PC-3 (cell line): ENCODE data around the gene RASAL2. TPM values are rescaled to one million over a fixed set of nuclear protein-coding genes. Genes with fewer than 3 reads are reported as not detected.
"Not testable (repeated sequence)": the region's sequence is repeated elsewhere in the genome, so short reads cannot be mapped to it uniquely, and the experiment has no call there.

ENCODE experiments used
- ATAC-seq: fragments of 200-7000 bp; cut with Tn5 transposase; 2 replicates; pipeline ENCODE4 v1.9.1; 2020; ENCODE audit warnings: mild to moderate bottlenecking, moderate library complexity
- BruUV-seq: library from RNA; stranded (reverse); fragments of 400-500 nt; replicated peaks from 2 replicates; lab custom pipeline; 2021; lab: Mats Ljungman, UMichigan
- CTCF ChIA-PET: fragments of 300-600 bp; sonication (Branson Sonifier 250); formaldehyde crosslinking; loops from one replicate; lab custom pipeline; 2022; ENCODE audit warnings: antibody characterized with exemption; lab: Charles Lee
- POLR2A ChIA-PET: fragments of 300-600 bp; sonication (Branson Sonifier 250); formaldehyde crosslinking; loops from one replicate; lab custom pipeline; 2022; ENCODE audit warnings: antibody characterized with exemption; ENCODE audit not compliant: unreplicated experiment; lab: Charles Lee
- DNase-seq: peaks from one replicate; pipeline ENCODE4 v3.0.0-alpha.2; 2015
- H2AFZ ChIP-seq: fragments of 300-600 bp; sonication (generic); 2 replicates; pipeline ENCODE4 v1.6.0; 2016; ENCODE audit warnings: antibody characterized with exemption, low read length
- H3F3A ChIP-seq: fragments of 300-600 bp; sonication (generic); one replicate; pipeline ENCODE4 v1.6.0; 2017; ENCODE audit warnings: antibody characterized with exemption, low read length, control low read depth, mild to moderate bottlenecking; ENCODE audit not compliant: unreplicated experiment
- H3K27ac ChIP-seq: fragments of 300-600 bp; sonication (generic); 2 replicates; pipeline ENCODE4 v1.5.1; 2016; ENCODE audit warnings: mild to moderate bottlenecking, low read length
- H3K27me3 ChIP-seq: fragments of 300-600 bp; sonication (generic); 2 replicates; pipeline ENCODE4 v1.6.1; 2016; ENCODE audit warnings: low read length, mixed read lengths
- H3K36me3 ChIP-seq: fragments of 300-600 bp; sonication (generic); 2 replicates; pipeline ENCODE4 v1.6.1; 2016; ENCODE audit warnings: low read depth, mixed run types, low read length, mixed read lengths
- H3K4me1 ChIP-seq: fragments of 300-600 bp; sonication (generic); 2 replicates; pipeline ENCODE4 v1.5.1; 2016; ENCODE audit warnings: low read length; ENCODE audit not compliant: insufficient read depth
- H3K4me2 ChIP-seq: fragments of 300-600 bp; sonication (generic); 2 replicates; pipeline ENCODE4 v1.6.0; 2016; ENCODE audit warnings: low read length
- H3K4me3 ChIP-seq: fragments of 300-600 bp; sonication (generic); 2 replicates; pipeline ENCODE4 v1.5.1; 2016; ENCODE audit warnings: mild to moderate bottlenecking, low read length, mixed read lengths
- H3K79me2 ChIP-seq: fragments of 300-600 bp; sonication (generic); 2 replicates; pipeline ENCODE4 v1.6.1; 2017; ENCODE audit warnings: low read length, mixed read lengths
- H3K9ac ChIP-seq: fragments of 300-600 bp; sonication (generic); 2 replicates; pipeline ENCODE4 v1.6.0; 2016; ENCODE audit warnings: mild to moderate bottlenecking, low read length
- H3K9me2 ChIP-seq: fragments of 300-600 bp; sonication (generic); replicated peaks from 2 replicates; pipeline ENCODE4 v1.6.1; 2016; ENCODE audit warnings: mixed run types, low read length, mixed read lengths
- H3K9me3 ChIP-seq: fragments of 300-600 bp; sonication (generic); 2 replicates; pipeline ENCODE4 v1.6.1; 2016; ENCODE audit warnings: low read length, mixed read lengths
- H4K20me1 ChIP-seq: fragments of 300-600 bp; sonication (generic); 2 replicates; pipeline ENCODE4 v1.6.1; 2016; ENCODE audit warnings: low read length, mixed read lengths
- EZH2 ChIP-seq: fragments of 300-600 bp; sonication (generic); IDR thresholded peaks from one replicate; pipeline ENCODE4 v1.6.1; 2017; ENCODE audit warnings: antibody characterized with exemption, mild to moderate bottlenecking, low read length; ENCODE audit not compliant: unreplicated experiment
- EZH2phosphoT487 ChIP-seq: fragments of 300-600 bp; sonication (generic); IDR thresholded peaks from 2 replicates; pipeline ENCODE4 v1.6.1; 2018; ENCODE audit warnings: mild to moderate bottlenecking, antibody characterized with exemption, low read length, borderline replicate concordance
- intact Hi-C: fragments of 100-400 bp; cut with micrococcal nuclease; formaldehyde crosslinking; loops from 2 replicates; pipeline ENCODE4 v1.9.0; 2023
- total RNA-seq: library from RNA; depleted of rRNA; stranded (reverse); fragments of >200 nt; gene quantifications from 2 replicates; pipeline ENCODE4 v1.2.3, GENCODE V29; 2014
- TF ChIP-seq, protein P1 (sequence below): fragments of 300-600 bp; sonication (generic); conservative IDR thresholded peaks from 2 replicates; pipeline ENCODE4 v1.5.1; 2017; ENCODE audit warnings: antibody characterized with exemption, low read depth, mild to moderate bottlenecking, low read length

RASAL2 gene
- total RNA-seq, 1 experiment from 2014 or later: 7.9 TPM

DNA sequence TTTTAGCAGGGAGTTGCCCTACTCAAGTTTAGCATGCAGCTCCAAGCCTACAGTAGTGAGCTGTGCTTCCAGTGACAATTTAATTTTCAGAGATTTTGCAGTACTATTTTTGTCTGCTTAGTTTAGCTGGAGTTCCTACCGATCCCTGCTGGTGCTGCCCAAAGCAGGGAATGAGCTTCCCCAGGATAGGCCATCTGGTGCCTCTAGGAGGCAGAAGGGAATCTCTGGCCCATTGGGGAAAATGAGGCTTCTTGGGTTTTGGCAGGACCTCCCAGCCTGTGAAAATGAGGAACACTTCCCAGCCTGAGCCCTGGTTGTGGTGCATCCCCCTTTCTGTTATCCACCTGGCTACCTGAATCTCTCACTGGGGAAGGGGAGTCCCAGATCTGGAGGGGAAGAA, 149.2 kb downstream of the RASAL2 start:
- ChIA-PET CTCF (no interaction called here), POLR2A (no interaction called here)
- no peaks in the 10 kb centered on the region for H3K9me2 ChIP-seq
- H3F3A ChIP-seq: peaks cover 10% of the 10 kb centered on the region
- H3K4me2 ChIP-seq: no peak overlapping the region
- intact Hi-C loops: no loop called here
- H3K79me2 ChIP-seq: peaks cover 26% of the 10 kb centered on the region
- H3K9me3 ChIP-seq: no peaks in the 10 kb centered on the region
- H3K4me1 ChIP-seq: peaks cover 38% of the 10 kb centered on the region
- TF ChIP-seq EZH2phosphoT487: no peak
- TF ChIP-seq EZH2: no peak
- TF ChIP-seq, protein P1, sequence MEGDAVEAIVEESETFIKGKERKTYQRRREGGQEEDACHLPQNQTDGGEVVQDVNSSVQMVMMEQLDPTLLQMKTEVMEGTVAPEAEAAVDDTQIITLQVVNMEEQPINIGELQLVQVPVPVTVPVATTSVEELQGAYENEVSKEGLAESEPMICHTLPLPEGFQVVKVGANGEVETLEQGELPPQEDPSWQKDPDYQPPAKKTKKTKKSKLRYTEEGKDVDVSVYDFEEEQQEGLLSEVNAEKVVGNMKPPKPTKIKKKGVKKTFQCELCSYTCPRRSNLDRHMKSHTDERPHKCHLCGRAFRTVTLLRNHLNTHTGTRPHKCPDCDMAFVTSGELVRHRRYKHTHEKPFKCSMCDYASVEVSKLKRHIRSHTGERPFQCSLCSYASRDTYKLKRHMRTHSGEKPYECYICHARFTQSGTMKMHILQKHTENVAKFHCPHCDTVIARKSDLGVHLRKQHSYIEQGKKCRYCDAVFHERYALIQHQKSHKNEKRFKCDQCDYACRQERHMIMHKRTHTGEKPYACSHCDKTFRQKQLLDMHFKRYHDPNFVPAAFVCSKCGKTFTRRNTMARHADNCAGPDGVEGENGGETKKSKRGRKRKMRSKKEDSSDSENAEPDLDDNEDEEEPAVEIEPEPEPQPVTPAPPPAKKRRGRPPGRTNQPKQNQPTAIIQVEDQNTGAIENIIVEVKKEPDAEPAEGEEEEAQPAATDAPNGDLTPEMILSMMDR: no peak
- no peak for ATAC-seq
- 0 out of 2 replicates have a peak overlapping the region, but pooled peaks have one; percentile 98 for H3K27ac ChIP-seq
- BruUV-seq: no TSS peak
- no peaks in the 10 kb centered on the region for H3K36me3 ChIP-seq
- no peaks in the 10 kb centered on the region for H3K27me3 ChIP-seq
- H3K9ac ChIP-seq: no peak overlapping the region
- H3K4me3 ChIP-seq: no peak overlapping the region
- no peak for DNase-seq
- H2AFZ ChIP-seq: no peak overlapping the region
- no peaks in the 10 kb centered on the region for H4K20me1 ChIP-seq

DNA sequence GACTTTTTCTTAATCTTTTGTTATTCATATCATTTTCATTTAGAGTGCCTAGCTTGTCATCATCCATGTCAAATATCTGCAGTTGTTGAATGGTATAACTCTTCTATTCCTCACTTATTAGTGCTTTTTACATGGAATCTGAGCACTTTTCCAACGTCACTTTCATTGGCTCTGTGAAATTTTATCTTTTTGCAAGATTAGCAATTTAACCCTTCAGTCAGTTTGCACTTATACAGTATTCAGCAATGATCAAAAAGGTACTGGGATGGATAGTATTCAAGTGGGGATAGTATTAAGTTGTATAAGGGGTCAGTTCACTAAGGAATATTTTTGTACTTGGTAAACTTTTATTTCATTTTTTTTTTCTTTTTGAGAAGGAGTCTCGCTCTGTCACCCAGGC, 150.0 kb downstream of the RASAL2 start:
- H3K4me2 ChIP-seq: no peak overlapping the region
- no peak overlapping the region for H3K4me3 ChIP-seq
- no peaks in the 10 kb centered on the region for H4K20me1 ChIP-seq
- H3K9me2 ChIP-seq: no peaks in the 10 kb centered on the region
- H3K27me3 ChIP-seq: no peaks in the 10 kb centered on the region
- TF ChIP-seq EZH2 (no peak), EZH2phosphoT487 (no peak)
- TF ChIP-seq, protein P1: no peak
- peaks cover 35% of the 10 kb centered on the region for H3K4me1 ChIP-seq
- no TSS peak for BruUV-seq
- no peaks in the 10 kb centered on the region for H3K9me3 ChIP-seq
- H3K9ac ChIP-seq: no peak overlapping the region
- peaks cover 26% of the 10 kb centered on the region for H3K79me2 ChIP-seq
- ChIA-PET POLR2A (no interaction called here), CTCF (no interaction called here)
- DNase-seq (no peak), ATAC-seq (no peak)
- no peak overlapping the region for H2AFZ ChIP-seq
- H3K36me3 ChIP-seq: no peaks in the 10 kb centered on the region
- H3F3A ChIP-seq: peaks cover 9% of the 10 kb centered on the region
- H3K27ac ChIP-seq: no peak overlapping the region
- intact Hi-C loops: no loop called here

DNA sequence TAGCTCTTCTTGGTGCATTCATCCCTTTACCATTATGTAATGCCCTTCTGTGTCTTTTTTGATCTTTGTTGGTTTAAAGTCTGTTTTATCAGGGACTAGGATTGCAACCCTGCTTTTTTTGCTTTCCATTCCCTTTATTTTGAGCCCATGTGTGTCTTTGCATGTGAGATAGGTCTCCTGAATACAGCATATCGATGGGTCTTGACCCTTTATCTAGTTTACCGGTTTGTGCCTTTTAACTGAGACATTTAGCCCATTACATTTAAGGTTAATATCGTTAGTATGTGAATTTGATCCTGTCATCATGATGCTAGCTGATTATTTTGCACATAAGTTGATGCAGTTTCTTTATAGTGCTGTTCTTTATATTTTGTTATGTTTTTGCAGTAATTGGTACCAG, 154.4 kb downstream of the RASAL2 start:
- H3K27ac ChIP-seq, POLR2A ChIA-PET, intact Hi-C loops, H3K4me1 ChIP-seq, ATAC-seq, H3K9me2 ChIP-seq, H3F3A ChIP-seq, DNase-seq, CTCF ChIA-PET, BruUV-seq, H3K4me3 ChIP-seq, H4K20me1 ChIP-seq, H3K36me3 ChIP-seq, H3K9ac ChIP-seq, H3K27me3 ChIP-seq, H3K79me2 ChIP-seq, H3K4me2 ChIP-seq, H2AFZ ChIP-seq, H3K9me3 ChIP-seq: not testable (repeated sequence)

DNA sequence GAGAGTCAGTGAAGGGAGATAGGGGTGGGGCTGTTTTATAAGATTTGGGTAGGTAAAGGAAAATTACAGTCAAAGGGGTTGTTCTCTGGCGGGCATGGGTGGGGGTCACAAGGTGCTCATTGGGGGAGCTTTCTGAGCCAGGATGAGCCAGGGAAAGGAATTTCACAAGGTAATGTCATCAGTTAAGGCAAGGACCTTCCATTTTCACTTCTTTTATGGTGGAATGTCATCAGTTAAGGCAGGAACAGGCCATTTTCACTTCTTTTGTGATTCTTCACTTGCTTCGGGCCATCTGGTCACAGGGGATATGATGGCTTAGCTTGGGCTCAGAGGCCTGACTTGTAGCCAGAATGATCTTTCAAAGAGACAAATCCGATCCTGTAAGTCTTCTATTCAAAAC, 159.7 kb downstream of the RASAL2 start:
- POLR2A ChIA-PET, BruUV-seq, H3K9me2 ChIP-seq, H3K27me3 ChIP-seq, H3K9me3 ChIP-seq, H3K36me3 ChIP-seq, H3K4me3 ChIP-seq, H3K4me1 ChIP-seq, H3K4me2 ChIP-seq, DNase-seq, H3K9ac ChIP-seq, H3F3A ChIP-seq, CTCF ChIA-PET, ATAC-seq, intact Hi-C loops, H3K79me2 ChIP-seq, H2AFZ ChIP-seq, H3K27ac ChIP-seq, H4K20me1 ChIP-seq: not testable (repeated sequence)
